IPS DF 4.7 (cell line): ENCODE measurements around the gene EPC2.
"Not testable (repeated sequence)": the region's sequence is repeated elsewhere in the genome, so short reads cannot be mapped to it uniquely, and the experiment has no call there.

Source experiments
- DNase-seq: peaks from one replicate; pipeline ENCODE4 v3.0.0-alpha.2; 2013; ENCODE audit warnings: low spot score; ENCODE audit errors: extremely low read depth

Gene EPC2

DNA sequence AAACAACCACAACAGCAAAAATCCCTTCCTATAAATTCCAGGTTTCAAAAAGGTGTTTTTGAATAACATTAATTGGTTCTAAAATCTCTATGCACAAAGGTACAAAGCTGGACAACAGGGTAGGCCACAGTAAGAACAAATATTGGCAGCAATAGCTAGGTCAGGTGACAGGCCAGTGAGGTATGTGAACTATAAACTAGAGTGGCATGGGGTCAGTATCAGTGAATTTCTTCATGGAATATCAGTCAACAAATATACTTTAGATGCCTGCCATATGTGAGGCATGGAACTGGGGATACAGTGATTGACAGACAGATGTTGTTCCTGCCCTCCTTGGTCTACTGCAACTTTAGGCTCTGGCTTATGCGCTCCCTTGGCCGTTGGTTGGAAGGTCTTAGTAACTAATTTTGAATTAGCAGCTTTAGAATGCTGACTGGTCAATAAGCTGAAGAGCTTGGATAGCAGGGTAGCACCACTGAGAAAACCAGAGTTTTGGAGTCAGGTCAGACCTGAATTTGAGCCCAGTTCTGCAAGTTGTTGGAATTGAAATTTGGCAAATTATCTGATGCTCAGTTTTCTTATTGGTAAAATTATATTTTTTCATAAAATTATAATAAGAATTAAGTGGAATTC is 2.3 kb upstream of the EPC2 start:
- no peak for DNase-seq

- DNase-seq: no peak
Measured at GRCh38 chr2:148642891-148643416, 1.6 kb upstream of the EPC2 start.

DNA sequence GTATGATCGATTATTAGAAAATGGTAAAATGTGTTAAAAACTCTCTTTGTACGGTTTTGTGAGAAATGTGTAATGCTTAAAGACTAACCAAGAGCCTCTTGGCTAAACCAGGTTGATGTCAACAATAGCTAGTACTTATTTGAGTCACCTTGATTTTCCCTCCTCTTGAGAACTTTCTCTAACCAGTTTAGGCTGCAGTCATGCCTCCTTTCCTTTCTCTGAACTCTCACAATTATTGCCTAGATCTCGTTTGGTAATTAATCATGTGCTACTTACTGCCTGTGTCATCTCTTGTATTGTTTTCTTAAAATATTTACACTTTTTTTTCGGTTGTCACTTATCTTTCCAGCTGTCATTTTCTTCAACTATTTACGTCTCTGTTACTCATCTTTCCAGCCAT is 1.1 kb upstream of the EPC2 start:
- no peak for DNase-seq

DNA sequence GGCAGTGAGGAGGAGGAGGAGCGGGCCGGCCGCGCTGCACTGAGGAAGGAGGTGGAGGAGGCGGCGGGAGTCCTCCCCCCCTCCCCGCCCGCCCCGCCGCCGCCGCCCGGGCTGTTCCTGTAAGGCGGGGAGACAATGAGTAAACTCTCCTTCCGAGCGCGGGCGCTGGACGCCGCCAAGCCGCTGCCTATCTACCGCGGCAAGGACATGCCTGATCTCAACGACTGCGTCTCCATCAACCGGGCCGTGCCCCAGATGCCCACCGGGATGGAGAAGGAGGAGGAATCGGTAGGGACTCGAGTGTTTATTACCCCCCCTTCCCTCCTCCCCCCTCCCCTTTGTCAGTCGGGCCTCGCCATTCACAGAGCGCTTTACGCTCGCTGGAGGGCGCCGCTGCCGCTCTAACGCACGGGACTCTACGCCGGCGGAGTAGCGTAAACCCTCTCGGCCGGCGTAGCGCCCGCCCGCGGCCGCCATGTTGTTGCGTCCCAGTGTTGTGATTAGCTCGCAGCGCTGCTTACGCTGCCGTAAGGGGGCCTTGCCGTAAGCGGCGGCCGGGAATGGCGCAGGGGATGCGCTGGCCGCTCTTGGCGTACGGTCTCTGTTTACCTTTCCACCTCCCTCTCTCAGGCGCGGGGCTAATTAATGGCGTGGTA is 460 bp downstream of the EPC2 start:
- peak; percentile 72 for DNase-seq

DNA sequence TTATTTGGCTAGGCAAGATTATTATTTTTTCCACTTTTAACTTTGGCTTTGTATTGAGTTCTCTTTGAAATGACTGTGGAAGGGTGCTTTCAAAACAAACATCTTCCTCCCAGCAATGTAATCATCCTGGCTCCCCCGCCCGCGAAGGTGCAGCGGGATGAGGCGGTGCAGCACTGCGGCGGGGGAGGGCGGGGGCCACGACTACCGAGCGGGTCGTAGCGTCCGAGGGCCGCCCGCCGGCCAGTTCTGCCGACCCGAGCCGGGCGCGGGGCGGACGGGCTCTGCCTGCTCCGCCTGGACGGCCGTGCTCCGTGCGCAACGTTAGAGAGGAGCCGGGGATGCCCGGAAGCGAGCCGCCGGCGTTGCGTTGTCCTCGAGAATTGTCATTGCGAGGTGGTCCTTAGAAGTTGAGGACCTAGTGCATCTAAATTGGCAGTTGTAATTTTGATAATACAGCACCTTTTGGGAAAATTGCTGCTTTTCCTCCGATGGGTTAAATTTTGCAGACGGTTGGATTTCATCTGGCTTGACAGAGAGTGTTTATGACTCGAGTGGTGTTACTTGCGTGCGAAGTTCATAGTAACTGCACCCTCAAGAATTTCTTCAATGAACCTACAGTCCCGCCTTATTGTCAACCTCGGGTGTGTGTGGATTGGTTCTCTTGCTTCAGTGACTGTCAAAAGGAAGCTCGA is 1.1 kb downstream of the EPC2 start:
- DNase-seq: no peak

- no peak for DNase-seq
Measured at GRCh38 chr2:148646231-148646559, 1.6 kb downstream of the EPC2 start.

GRCh38 chr2:148647711-148648110 is 3.2 kb downstream of the EPC2 start:
- DNase-seq: not testable (repeated sequence)

DNA sequence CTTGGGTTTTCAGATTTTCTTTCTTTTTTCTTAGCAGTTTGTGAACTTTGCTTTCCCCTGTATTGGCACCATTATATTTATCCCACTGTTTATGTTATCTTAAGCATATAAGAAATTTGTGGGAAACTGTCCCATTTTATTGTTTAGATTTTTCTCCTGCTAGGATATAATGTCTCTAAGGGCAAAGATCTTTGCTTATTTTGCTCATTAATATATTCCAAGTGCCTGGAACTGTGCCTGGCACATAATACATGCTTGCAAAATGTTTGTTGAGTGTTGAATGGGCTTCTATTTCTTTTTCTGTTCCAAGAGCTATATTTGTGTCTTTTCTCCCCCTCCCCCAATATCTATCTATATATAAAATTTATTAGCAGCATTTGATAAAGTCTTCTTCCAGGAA is 5.4 kb downstream of the EPC2 start:
- DNase-seq: no peak

DNA sequence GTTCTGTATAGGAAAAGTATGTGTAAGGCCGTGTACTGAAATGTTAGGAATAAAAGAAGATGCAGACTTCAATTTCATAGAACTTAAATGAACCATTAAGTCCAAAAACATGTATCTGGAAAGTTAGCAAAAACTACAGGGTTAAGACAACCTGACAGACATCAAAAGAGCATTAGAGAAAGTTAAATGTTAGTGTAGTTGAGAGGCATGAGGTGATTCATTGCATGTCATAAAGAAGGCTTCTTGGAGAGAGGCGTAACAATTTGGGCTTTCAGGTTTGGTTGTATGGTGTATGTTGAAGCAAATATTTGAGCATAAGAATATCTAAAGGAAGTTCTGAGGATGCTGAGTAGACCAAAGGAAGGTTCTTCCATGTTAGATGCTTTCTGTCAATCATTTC is 6.3 kb downstream of the EPC2 start:
- DNase-seq: no peak

DNA sequence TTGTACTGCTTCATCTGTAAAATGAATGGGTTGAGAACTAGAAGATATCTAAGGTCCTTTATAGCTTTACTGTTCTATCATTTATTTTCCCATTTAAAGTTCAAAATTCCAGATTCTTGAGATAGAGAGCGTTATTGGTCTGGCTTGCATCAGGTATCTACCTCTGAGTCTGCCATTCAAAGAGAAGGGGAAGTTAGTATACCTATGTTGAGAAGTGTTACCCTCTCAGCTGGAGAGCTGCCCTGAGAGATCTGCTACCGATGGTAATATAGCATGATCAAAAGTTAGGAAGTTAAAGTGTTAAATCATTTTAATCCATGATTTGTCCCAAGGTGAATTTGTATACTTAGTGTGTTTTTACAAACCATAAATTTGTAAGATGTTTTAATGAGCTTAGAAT is 7.4 kb downstream of the EPC2 start:
- DNase-seq: no peak

DNA sequence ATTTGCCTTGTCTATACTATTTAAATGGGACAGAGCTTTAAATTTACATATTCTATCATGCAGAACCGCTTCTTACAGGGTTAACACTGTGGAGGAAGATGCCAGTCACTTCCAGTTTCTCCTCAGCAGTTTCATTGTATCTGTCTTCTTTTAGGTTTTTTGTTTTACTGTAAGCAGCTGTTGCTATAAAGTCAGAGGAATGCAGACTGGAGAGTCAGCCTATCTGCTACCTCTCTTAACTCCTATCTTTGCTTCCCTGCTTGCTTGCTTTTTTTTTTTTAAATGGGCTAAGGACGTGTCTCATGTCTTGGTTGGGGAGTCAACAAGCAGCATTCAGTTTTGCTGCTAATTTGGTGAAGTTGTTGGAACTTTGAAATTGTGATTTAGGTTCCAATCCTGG is 8.9 kb downstream of the EPC2 start:
- no peak for DNase-seq

- DNase-seq: no peak
Measured at GRCh38 chr2:148654435-148654834, 9.9 kb downstream of the EPC2 start.

- DNase-seq: no peak
Measured at GRCh38 chr2:148656516-148656915, 12.0 kb downstream of the EPC2 start.

GRCh38 chr2:148658807-148659722 is 14.5 kb downstream of the EPC2 start:
- no peak for DNase-seq

DNA sequence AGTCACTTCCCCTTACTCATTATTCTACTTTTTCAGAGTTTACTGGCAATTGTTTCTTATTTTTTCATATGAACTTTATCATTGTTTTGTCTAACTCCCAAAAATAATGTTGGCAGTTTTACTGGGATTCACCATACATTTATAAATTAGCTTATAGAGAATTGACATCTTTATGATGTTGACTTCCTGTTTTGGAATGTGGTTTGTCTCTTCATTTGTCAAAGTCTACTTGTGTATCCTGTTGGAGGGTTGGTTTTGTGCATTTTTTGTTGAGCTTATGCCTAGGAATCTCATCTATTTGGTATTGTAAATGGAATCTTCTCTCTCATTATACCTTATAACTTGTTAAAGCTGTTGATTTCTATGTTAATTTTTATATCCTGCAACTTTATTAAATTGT is 16.4 kb downstream of the EPC2 start:
- DNase-seq: no peak

GRCh38 chr2:148662332-148662731 is 17.8 kb downstream of the EPC2 start:
- not testable (repeated sequence) for DNase-seq

GRCh38 chr2:148664229-148664628 is 19.7 kb downstream of the EPC2 start:
- DNase-seq: no peak

DNA sequence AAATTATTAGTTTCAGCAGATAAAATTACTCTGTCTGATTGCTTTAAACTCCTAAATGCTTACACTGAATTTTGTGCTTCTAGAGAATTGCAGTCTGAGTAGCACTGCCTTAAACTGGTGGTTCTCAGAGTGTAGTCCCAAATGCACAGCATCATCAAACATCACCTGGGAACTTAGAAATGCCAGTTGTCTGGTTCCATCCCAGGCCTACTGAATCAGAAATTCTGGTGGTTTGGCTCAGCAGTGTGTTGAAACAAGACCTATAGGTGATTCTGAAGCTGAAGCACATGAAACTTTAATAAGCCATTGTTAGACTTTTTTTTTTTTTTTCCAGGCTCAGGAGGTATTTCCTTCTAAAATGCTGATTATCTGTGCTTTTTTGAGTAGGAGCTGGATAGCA is 22.0 kb downstream of the EPC2 start:
- DNase-seq: no peak

DNA sequence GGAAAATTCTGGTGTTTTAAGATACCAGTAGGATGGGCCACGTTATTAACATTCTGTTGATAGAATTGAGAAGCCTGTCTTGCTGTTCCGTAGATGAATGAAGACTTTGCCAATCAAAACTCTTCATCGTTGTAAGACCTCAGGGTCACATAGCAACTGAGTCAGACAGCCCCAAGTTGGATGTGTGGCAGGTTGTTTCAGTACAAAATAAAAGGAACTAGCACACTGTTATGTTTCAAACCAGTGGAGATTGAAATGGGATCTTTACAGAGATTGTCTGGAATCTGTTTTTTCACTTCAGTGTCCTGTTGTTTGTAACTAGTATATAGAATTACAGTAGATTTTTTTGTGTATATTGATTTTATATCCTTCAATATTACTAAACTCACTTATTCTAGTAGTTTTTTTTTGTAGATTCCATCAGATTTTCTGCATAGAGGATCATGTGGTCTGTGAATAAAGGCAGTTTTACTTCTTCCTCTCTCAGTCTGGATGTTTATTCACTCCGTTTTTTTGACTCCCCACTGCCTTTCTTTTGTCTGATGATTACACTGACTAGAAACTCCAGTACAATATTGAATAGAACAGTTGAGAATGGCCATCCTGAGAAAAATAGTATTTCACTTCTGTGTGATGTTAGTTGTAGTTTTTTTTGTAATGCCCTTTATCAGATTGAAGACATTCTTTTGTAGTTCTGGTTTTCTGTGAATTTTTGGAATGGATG is 22.7 kb downstream of the EPC2 start:
- no peak for DNase-seq

DNA sequence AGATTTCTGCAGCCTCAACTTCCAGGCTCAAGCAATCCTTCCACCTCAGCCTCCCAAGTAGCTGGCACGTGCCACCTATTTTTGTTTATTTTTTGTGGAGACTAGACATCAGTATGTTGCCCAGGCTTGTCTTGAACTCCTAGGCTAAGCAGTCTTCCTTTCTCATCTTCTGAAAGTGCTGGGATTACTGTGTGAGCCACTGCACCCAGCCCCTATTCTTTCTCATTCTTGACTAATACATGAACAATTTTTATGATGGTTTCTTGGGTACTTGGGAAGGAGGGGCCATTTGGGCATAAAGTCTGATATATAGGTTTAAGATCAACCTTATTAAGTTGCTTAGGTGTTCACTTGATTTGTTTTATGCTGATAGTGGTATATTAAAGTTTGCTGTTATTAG is 26.2 kb downstream of the EPC2 start:
- DNase-seq: no peak
